WI38 (cell line): ENCODE measurements around the gene TRIM17.

ENCODE experiments used
- H3K4me3 ChIP-seq: 2 replicates; pipeline ENCODE4 v1.5.1; 2011; ENCODE audit warnings: low read depth, mild to moderate bottlenecking, control low read depth, low read length
- TF ChIP-seq, protein P1 (sequence below): IDR thresholded peaks from 2 replicates; pipeline ENCODE4 v1.5.1; 2012; ENCODE audit warnings: low read depth, mild to moderate bottlenecking, control low read depth, low read length

Gene TRIM17

DNA sequence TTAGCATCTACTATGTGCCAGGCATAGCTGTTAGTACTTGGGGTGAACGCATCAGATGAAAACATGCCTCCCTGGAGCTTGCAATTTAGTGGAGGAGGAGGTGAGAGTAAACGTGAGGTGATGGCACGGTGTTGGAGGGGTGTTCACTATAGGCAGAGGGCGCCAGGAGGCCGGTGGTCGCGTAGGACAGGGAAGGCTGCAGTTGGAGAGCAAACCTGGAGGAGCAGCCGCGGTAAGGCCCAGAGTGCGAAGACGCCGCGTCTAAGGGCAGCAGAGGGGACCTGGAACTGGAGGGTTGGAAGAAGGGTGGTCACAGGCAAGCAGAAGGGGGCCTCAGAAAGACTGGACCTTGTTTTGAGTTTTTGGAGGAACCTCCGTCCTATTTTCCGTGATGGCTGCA is 30.2 kb upstream of the TRIM17 start:
- TF ChIP-seq, protein P1, sequence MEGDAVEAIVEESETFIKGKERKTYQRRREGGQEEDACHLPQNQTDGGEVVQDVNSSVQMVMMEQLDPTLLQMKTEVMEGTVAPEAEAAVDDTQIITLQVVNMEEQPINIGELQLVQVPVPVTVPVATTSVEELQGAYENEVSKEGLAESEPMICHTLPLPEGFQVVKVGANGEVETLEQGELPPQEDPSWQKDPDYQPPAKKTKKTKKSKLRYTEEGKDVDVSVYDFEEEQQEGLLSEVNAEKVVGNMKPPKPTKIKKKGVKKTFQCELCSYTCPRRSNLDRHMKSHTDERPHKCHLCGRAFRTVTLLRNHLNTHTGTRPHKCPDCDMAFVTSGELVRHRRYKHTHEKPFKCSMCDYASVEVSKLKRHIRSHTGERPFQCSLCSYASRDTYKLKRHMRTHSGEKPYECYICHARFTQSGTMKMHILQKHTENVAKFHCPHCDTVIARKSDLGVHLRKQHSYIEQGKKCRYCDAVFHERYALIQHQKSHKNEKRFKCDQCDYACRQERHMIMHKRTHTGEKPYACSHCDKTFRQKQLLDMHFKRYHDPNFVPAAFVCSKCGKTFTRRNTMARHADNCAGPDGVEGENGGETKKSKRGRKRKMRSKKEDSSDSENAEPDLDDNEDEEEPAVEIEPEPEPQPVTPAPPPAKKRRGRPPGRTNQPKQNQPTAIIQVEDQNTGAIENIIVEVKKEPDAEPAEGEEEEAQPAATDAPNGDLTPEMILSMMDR: no peak
- no peak overlapping the region for H3K4me3 ChIP-seq

- TF ChIP-seq, protein P1: no peak
- H3K4me3 ChIP-seq: no peak overlapping the region
Observed at GRCh38 chr1:228445843-228446650, 29.4 kb upstream of the TRIM17 start.

GRCh38 chr1:228445490-228445842 is 28.8 kb upstream of the TRIM17 start:
- TF ChIP-seq, protein P1: no peak
- no peak overlapping the region for H3K4me3 ChIP-seq

GRCh38 chr1:228443395-228443794 is 26.7 kb upstream of the TRIM17 start:
- TF ChIP-seq, protein P1: no peak

GRCh38 chr1:228440761-228441500 is 24.3 kb upstream of the TRIM17 start:
- H3K4me3 ChIP-seq: no peak overlapping the region
- TF ChIP-seq, protein P1: no peak

More at GRCh38 chr1:228443395-228443794, 26.7 kb upstream of the TRIM17 start:
- H3K4me3 ChIP-seq: no peak overlapping the region

DNA sequence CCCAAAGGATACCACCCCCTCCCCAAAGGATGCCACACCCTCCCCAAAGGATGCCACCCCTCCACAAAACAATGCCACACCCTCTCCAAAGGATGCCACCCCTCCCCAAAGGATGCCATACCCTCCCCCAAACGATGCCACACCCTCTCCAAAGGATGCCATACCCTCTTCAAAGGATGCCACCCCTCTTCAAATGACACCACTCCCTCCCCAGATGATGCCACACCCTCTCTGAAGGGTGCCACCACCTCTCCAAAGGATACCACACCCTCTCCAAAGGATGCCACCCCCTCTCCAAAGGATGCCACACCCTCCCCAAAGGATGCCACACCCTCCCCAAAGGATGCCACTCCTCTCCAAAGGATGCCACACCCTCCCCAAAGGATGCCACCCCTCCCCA is 21.6 kb upstream of the TRIM17 start:
- H3K4me3 ChIP-seq: no peak overlapping the region
- TF ChIP-seq, protein P1: no peak

GRCh38 chr1:228437424-228437962 is 20.8 kb upstream of the TRIM17 start:
- no peak overlapping the region for H3K4me3 ChIP-seq
- TF ChIP-seq, protein P1: no peak
